HG03378 (cell line): ENCODE data around the gene DNAH14.

ENCODE experiments used
- ATAC-seq: cut with Tn5 transposase; IDR thresholded peaks from one replicate; pipeline ENCODE4 v1.9.1; 2021; ENCODE audit warnings: mild to moderate bottlenecking, moderate library complexity; ENCODE audit not compliant: unreplicated experiment

DNAH14 gene

DNA sequence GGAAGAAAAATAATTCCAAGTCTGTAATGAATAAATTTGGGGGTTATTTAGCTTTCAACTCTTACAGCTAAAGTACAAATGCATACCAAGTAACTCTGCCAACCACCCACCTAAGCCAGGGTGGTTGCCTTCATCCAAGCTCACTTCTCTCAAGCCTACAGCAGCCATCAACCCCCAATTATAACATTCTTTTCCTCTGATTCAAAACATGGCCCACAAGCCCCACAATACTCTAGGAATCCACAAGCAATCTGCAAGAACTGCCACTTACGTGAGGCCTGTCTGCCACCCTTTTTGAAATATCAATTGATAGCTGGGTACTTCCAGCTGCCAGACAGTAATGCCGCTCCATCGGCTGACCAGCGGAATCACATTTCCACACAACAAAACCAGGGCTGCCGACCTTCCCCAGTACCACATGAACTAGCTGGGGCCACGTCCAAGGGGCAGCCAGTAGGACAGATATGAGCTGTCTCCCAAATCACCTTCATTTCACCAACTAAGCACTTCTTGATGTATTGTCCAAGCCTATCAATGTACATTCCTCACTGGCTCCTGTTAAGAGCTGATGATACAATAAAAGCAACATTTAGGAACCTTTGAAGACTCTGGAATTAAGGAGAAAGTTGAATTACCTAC, 495.2 kb downstream of the DNAH14 start:
- ATAC-seq, result no peak

DNA sequence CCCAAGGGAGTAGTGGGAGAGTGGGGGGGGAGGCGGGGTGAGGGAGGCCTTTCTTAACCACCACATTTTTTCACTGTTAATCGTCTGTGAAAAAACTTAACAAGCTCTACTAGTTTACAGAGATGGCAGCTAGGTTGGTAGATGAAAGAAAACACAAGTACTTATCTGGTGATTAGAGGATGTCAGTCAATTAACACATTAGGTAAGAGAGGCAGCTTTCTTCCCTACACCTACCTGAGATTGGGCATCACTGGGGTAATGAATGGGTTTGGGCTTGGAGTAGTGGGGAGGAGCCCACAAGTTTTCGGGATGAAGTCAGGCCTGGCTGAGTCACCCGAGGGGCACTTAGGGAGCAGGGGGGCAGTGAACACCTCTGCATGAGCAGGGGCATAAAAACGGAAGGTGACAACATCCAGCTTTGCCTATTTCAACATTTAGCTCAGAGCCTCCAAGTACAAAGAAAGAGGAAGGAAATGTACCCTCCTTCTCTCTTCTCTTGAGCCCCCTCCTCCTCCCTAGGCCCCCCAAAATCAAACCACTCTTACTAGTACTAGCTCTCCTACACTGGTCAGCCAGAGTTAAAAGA, 495.8 kb downstream of the DNAH14 start:
- ATAC-seq, result no peak

DNA sequence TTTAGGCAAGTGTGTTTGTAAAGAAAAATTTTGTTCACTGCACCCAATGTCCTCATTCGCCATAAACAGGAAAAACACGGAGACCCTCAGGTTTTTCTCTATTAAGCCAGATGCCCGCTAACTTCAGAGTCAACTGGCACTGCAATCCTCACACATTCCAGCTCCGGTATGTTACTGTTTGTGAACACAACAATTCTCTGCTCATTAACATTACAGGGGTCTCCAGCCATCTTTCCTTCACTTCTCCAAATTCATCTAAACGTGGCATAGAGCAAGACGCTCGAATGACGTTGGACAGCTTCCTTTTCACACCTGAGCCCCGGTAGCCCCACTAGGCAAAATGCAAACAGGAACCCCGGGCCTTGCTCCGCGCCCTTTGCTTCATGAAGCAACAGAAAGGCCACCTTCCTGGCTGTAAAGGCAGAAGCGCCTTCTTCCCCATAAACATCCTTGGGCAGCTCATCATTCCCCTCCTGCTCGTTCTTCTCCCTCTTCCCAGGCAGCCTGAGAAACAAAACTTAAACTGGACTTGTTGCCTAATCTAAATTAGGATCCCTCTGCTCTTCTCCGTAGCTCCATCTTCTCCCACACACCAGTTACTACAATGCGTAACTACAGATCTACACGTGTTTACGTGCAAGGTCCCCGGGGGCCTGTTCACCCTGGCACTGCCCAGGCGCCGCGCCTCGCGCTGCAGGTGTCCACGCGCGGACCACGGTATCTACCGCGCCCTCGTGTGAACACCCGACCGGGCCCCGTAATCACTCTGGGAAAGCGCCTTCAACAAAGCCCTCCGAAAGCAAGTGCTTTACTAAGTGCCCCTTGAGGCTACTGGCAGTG, 497.1 kb downstream of the DNAH14 start:
- no peak for ATAC-seq

DNA sequence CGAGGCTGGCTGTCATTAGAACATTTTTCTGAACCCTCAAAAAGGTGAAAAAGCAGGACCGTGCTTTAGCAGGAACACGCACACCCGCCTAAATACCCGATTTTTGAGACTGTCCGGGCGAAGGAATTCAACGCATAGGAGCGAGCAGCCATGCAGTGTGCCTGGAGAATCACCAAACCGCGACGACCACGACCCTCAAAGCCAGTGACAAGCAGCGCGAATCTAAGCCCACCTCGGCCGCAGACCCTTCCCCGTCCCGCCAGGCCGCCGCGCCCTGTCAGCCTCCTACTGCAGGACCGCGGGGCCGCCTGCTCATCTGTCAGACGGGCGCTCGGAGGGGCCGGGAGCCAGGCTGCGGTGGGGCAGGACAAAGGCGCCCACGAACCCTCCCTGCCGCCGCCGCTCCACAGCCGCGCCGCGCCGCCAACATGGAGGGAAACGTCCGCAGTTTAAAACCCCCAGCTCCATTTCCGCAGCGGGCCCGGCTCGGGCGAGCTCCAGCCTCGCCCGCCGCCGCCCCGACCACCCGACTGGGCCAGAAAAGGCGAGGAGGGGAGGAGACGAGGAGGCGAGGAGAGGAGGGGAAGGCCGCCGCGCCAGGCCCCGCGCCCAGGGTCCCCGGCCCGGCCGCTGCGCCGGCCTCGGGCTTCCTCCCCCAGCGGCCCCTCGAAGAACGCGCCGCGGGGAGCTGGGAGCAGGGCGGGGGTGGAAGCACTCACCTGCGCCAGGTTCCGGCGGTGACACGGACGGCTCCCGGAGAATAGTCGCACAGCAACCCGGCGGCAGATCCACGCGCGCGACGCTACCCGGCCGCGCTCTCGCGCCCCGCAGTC, 498.0 kb downstream of the DNAH14 start, which contains the start of gene LBR:
Gene LBR, minus strand, starts transcription at position 804 of the 833 bp plus-strand sequence. CDS start 3,963 bp downstream, outside the sequence.
- peak; percentile 28 for ATAC-seq

DNA sequence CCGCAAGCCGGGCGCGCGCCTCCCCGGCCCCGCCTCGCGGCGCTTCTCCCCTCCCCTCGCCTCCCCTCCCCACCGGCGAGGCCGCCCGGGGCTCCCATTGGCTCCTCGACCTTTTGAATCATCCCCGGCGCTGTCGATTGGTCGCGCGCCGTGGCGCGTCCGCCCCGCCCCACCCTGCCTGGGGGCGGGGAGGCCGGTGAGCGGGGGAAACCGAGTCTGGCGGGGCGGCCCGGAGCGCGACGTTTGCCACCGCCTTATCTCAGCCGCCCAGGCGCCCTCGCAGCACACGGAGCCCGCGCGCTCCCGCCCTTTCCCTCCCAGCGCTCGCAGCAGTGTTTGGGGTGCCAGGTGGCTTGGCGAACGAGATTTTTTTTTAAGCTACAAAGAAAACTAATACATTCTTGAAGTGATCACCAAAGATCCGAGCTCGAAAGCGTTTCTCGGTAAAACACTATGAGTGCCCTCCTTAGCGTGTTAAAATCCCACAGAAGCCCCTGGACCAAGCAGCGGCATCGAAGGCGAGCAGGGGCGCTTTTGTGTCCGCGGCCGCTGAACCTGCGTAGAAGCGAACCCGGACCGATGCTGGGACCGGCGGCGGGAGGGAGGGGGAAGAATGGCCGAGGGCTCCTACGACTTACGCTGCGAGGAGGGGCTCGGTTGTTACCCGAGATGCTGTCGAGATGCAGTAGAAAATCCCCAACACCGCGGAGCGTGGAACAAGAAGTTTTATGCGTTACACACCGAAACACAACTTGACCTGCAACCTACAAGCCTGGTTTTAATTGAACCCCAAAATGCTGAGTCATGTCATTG, 498.8 kb downstream of the DNAH14 start:
- ATAC-seq, result peak; percentile 68

DNA sequence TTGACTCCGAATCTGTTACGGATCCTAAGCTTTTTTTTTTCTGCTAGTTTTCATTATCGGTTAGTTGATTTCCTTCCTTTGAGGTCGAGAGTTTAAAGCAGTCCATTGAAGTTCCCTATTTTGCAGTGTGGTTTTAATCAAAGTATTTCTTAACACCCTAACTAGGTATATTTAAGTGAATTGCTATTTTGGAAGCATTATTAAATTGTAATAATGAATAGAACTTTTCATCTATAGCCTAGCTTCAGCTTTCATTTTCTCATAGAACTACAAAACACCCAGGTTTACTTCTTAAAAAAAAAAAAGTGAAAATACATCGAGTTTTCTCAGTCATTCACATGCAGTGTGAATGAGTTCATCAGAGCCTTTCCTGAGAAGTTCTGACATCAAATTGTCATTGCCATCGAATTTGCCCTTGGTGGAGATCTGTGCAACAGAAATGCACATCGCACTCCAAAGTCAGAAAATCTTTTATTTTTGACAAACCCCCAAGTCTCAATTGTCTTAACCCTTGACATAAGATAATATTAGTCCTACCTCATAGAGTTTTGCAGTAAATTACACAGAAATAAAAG, 499.5 kb downstream of the DNAH14 start:
- peak; percentile 20 for ATAC-seq

DNA sequence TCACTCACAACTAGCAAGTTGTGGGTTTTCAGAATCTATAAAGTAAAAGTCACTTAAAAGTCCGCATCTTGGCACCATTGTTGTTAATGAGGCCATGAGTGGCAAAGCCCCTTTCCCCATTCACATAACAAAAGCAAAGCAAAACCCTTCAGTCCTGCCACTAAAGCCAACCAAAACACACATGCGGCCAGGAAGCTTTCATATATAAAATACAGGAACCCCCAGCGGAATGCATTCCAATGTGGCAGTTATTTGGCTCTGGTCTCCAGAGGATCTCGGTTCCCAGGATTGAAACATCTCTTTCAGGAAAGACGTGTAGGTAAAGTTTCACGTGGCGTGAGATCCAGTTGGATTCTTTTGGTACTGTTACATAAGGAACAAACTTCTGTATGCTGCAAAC, 500.8 kb downstream of the DNAH14 start:
- ATAC-seq, result no peak

DNA sequence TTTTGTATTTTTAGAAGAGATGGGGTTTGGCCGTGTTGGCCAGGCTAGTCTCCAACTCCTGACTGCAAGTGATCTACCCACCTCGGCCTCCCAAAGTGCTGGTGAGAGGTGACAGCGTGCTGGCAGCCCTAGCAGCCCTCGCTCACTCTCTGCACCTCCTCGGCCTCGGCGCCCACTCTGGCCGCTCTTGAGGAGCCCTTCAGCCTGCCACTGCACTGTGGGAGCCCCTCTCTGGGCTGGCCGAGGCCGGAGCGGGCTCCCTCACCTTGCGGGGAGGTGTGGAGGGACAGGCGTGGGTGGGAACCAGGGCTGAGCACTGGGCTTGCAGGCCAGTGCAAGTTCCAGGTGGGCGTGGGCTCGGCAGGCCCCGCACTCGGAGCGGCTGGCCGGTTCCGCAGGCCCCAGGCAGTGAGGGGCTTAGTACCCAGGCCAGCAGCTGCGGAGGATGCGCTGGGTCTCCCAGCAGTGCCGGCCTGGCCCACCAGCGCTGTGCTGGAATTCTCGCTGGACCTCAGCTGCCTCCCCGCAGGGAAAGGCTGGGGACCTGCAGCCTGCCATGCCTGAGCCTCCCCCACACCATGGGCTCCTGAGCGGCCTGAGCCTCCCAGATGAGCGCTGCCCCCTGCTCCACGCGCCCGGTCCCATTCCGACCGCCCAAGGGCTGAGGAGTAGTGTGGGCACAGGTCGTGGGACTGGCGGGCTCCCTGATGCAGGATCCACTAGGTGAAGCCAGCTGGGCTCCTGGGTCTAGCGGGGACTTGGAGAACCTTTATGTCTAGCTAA, 501.8 kb downstream of the DNAH14 start:
- ATAC-seq, result no peak

DNA sequence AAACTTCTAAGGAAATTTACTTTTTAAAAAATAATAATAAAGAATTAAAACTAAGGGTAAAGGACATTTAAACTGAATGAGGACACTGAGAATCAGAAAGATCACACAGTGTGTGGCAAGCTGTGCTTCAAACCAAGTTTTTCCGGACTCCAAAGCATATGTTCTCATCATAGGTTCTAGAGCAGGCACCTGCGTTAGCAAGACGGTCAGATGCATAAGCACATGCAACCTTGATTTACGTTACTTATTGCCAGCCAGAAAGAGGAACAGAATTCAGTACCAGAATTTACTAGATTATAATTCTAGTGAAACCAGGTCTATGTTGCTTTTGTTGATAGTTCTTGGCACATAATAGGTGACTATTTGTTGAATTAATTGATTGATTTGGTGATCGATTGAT, 504.6 kb downstream of the DNAH14 start:
- no peak for ATAC-seq

DNA sequence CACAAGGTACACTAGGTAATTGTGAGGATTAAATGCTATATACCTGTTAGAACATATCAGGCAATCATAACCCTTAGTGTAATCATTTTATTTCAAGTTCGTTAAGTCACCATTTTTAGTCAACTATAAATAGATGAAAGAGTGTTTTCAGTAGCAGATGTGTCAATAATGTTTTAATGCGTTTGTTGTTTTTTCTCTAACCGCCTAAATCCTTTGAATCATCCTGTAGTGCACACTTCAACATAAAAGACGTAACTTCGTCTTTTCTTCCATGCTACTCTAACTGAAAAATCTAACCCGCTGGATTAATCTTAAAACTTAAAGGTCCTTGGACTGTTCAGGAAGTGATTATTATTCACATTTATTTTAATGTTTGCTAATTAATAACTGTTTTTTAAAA, 505.6 kb downstream of the DNAH14 start:
- no peak for ATAC-seq

DNA sequence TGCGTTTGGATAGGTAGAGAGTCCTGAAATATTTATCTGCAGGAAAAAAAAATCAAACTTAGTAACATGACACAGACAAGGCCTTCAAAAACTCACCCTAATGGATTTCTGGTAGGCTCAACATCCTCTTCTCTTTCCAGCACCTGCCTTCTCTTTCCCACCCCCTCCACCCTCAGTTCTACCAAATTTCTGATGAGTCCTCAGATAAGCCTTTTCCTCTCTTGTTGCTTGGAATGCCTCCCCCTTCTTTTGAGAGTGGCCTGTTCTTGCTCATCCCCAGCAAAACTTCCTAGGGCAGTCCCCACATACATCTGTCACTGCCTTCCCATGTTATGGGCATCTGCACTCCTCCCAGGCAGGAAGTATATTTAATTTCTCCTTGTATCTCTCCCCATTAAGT, 506.0 kb downstream of the DNAH14 start:
- peak; percentile 5 for ATAC-seq

DNA sequence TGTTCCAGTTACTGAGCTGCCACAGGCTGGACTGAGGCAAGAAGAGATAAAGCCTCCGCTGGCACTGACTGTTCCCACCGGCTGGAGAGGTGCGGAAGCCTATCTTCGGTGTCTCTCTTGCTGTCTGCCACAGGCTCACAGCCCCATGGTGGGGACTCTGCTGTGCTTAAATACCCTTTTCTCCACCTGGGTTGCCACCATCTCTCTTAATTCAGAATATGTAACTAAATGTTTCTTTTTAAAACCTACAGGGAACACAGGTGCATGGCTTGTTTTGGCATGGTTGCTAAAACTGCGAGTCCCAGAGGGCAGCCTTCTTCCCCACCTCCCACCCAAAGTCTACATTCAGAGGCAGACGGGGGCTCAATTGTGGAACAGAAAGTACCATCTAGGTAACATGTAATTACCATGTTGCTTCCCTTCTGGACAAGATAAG, 506.5 kb downstream of the DNAH14 start:
- ATAC-seq, result peak; percentile 64

DNA sequence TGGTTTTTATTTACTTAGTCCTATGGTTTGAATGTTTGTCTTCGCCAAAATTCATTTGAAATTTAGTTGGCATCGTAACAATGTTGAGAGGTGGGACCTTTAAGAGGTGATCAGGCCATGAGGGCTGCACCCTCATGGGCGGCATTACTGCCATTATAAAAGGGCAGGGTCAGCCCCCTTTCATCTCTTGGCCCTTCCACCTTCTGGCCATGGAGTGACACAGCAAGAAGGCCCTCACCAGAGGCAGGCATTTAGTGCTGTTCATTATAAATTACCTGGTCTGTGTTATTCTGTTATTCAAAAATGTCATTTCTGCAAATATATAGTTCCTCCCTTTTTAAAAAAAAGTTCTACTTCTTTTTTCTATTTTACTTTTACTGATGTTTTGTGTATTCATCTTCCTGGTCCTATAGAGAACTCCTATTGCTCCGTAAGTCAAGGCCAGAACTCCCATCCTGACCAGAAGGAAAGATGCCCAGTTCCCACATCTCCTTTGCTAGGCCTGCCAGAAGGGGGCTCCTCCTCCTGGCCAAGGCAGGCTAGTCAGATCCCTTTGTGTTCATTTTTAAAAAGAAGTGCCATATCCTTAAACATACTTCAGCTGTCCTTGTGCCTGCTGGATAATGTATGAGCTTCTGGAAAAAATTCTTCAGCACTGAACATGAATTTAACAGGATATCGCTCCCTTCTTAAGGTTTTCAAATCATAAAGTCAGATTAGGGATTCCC, 508.4 kb downstream of the DNAH14 start:
- no peak for ATAC-seq

DNA sequence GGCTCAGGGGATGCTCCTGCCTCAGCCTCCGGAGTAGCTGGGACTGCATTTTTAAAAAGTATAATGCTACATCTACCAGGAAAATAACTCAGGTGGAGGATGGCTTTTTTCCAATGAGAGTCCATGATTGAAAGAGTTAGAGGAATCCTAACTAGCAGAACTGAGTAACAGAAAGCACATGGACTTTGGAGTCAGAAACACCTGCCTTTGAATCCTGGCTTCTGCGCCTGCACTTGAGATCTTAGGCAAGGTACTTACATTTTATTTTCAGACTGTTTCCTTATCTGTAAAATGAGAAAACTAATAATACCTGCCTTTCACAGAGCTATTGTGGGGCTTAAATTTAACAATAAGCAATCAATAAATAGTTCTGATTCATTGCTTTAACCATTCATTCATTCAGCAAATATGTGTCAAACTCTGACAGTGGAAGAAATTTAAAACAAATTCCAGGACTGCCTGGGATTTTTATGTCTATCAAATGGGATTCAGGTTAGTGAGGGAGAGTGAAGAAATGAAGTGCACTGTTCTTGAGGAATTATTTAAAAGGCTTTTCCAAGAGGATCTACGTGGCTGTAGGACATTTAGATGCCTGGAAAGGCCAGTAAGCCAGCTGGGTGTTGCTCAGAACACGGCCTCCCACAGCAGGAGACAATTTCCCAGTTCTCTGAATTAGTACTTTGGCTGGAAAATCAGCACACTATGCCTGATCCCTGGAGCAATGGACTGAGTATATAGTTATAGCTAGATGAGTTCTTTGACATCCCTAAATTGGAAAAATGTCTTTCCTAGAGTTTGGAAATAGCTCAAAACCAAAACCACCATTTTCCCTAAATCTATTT, 511.1 kb downstream of the DNAH14 start:
- ATAC-seq, result no peak

DNA sequence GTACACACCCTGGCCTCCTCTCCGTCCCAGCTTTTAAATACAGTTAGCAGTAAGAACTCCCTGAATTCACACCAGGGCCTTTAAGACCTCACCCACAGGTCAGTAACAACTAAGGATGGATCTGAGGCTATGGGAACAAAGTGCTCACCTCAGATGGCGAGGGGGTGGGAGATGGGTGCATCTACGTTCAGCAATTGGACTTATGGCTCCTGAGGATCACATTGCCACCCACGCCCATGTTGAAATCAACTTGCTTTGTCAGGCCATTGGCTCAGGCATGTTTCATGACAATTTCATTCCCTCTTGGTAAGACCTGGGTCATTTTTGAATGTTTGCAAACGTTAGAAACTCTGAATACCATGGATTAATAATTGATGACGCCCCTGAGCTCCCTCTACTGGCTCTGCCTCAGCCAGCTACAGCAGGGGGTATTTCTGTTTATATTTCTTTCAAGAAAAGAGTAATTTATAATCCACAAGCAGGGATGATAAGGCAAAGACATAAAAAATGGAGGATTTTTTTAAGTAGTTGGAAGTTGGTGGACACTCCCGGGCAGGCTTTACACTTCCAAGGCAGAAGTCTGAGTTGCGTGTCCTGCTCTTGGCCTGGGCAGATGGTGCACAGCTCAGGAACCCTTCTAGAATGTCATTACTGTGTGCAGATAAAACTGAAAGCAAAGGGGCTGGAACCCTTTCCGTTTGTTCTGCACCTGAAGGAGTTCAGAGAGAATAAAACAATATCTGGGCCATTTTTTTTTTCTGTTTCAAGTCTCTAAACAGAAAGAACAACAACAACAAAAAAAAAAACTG, 512.0 kb downstream of the DNAH14 start:
- no peak for ATAC-seq

DNA sequence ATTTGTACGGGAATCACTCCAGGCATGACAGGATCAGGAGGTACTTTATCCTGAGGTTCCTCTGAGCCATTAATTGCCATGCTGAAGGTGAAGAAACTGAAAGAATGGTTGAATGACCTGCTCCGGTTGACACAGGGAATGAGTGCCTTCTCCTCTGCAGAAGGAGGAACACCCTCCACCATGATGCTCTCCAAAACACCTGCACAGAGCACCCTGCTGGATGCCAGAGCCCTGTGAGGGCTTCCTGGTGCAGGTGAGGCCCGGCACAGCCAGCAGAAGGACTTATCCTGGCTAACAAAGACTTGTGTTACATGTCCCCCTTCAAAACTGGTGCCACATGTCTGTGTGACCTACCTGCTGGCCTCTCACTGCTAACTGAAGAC, 512.6 kb downstream of the DNAH14 start:
- ATAC-seq, result no peak
